Measurements from ENCODE around the gene CGB7.
A peak's percentile ranks its signal among the peaks of the same experiment; 100 is the strongest.
"Not testable (repeated sequence)": the region's sequence is repeated elsewhere in the genome, so short reads cannot be mapped to it uniquely, and the experiment has no call there.

CGB7 gene

DNA sequence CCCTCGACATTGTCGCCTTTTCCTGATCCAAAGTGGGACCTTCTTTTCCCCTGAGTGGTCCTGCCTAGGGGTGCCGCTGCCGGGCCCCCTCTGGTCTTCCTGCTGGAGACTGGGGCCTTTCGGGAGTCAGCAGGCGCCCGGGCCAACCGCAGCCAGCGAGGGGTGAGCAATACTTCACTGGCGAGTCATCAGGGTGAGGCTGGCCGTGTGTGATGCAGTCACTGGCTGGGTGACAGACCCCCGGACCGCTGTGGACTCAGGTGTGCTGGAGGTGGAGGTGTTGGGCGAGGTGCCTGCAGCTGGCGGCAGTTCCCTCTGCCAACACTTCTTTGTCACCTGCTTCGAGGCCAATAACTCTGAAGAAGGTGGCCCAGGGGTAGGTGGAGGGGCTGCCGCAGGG is 15.4 kb downstream of the CGB7 start:
- no peak for DNase-seq
- no peak for ATAC-seq

DNA sequence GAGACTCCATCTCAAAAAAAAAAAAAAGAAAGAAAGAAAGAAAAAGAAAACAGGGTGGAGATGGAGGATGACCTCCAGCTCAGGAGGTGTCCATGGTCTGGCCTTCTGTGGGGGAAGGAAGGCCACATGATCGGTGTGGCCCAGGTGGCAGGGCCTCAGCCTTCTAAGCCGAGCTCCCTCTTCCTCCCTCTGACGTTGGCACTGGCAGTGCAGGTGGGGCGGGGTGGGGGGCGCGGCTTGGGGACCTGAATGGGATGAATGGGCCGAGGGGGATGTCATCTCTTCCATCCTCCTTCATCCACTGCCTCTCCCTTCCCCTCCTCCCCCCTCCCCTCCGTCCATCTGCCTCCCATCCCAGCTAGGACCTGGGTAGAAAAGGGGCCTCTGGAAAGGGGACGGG is 17.8 kb downstream of the CGB7 start:
- not testable (repeated sequence) for ATAC-seq, DNase-seq

DNA sequence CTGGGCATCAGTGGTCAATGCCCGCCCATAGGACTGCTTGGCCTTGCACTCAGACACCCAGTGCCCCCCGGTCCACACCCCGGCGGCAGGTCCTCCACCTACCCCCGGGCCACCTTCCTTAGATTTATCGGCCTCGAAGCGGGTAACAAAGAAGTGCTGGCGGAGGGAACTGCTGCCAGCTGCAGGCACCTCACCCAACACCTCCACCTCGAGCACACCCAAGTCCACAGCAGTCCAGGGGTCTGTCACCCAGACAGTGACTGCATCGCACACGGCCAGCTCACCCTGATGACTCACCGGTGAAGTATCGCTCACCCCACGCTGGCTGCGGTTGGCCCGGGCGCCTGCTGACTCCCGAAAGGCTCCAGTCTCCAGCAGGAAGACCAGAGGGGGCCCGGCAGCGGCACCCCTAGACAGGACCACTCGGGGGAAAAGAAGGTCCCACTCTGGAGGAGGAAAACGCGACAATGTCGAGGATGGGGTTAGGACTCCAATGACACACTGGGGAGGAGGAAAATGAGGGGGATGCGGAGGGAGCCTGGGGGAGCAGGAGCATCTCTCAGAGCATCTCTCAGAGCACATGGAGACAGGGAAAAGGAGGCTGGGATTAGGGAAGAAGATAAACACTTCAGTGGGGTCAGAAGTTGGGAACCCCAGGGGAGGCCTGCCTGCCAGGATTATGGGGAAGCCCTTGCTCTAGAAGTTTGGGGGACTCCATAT is 18.8 kb downstream of the CGB7 start:
- DNase-seq, ATAC-seq: not testable (repeated sequence)

DNA sequence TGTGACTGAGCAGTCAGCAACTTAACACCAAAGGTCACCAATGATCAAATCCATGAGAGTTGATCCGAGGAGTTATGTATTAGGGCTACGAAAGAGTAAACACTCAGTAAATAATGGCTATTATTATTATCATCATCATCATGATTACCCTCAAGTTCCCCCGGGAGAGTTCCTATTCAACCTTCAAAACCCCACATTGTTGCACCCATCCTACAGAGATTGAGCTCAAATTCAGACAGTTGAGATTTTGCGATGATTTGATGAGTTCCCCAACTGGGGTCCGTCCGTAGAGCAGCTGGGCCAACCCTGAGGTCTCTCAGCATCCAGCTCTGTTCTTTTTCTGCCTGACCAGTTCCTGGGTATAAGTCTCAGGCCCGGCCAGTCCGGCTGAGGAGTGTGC is 19.4 kb downstream of the CGB7 start:
- not testable (repeated sequence) for ATAC-seq

DNA sequence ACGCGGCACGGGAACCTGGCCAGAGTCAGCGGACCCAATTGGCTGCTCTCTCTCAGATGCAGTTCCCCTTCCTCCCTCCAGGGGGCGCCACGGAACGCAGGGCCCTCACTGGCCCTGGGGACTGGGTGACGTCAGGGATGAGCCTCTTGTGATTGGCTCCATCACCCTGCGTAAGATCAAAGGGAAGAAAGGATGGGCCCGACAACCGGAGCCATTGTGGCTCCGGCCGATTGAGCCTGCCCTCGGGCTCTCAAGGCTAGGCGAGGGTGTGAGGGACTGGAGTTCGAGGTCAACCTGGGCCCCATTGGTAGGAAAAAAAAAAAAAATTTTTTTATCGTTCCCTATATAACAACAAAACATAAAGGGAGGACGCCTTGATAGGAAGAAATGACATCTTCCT is 20.7 kb downstream of the CGB7 start, which contains the start of gene CGB1:
CGB1 (minus strand) TSS at position 81 of the 400 bp plus-strand sequence. CDS start 184 bp downstream, outside the sequence.
- peak; percentile 72 for DNase-seq
- peak; percentile 52 for ATAC-seq

More for the DNA sequence above, 19.4 kb downstream of the CGB7 start:
- DNase-seq: not testable (repeated sequence)

DNA sequence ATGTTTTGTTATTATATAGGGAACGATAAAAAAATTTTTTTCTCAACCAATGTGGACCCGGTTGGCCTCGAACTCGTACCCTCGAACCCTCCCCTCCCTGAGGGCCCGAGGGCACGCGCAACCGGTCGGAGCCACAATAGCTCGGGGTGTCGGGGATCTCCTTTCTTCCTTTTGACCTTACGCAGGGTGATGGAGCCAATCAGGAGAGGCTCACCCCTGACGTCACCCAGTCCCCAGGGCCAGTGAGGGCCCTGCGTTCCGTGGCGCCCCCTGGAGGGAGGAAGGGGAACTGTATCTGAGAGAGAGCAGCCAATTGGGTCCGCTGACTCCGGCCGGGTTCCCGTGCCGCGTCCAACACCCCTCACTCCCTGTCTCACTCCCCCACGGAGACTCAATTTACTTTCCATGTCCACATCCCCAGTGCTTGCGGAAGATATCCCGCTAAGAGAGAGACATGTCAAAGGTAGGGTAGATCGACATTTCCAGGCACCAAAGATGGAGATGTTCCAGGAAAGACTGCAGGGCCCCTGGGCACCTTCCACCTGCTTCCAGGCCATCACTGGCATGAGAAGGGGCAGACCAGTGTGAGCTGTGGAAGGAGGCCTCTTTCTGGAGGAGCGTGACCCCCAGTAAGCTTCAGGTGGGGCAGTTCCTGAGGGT is 25.8 kb downstream of the CGB7 start, which contains the start of gene CGB2:
CGB2 (plus strand) TSS at position 249 of the 660 bp plus-strand sequence; CDS start at position 455, 206 bp downstream.
- peak; percentile 79 for DNase-seq

DNA sequence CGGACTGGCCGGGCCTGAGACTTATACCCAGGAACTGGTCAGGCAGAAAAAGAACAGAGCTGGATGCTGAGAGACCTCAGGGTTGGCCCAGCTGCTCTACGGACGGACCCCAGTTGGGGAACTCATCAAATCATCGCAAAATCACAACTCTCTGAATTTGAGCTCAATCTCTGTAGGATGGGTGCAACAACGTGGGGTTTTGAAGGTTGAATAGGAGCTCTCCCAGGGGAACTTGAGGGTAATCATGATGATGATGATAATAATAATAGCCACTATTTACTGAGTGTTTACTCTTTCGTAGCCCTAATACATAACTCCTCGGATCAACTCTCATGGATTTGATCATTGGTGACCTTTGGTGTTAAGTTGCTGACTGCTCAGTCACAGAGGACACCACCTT is 27.2 kb downstream of the CGB7 start:
- ATAC-seq, DNase-seq: not testable (repeated sequence)

More for the DNA sequence above, 25.8 kb downstream of the CGB7 start, which contains the start of gene CGB2:
- peak; percentile 76 for ATAC-seq

DNA sequence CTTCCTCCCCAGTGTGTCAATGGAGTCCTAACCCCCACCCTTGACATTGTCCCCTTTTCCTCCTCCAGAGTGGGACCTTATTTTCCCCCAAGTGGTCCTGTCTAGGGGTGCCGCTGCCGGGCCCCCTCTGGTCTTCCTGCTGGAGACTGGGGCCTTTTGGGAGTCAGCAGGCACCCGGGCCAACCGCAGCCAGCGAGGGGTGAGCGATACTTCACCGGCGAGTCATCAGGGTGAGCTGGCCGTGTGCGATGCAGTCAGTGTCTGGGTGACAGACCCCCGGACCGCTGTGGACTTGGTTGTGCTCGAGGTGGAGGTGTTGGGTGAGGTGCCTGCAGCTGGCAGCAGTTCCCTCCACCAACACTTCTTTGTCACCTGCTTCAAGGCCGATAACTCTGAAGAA is 27.8 kb downstream of the CGB7 start:
- not testable (repeated sequence) for DNase-seq, ATAC-seq

DNA sequence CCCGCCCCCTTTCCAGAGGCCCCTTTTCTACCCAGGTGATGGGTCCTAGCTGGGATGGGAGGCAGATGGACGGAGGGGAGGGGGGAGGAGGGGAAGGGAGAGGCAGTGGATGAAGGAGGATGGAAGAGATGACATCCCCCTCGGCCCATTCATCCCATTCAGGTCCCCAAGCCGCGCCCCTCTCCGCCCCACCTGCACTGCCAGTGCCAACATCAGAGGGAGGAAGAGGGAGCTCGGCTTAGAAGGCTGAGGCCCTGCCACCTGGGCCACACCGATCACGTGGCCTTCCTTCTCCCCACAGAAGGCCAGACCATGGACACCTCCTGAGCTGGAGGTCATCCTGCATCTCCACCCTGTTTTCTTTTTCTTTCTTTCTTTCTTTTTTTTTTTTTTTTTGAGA is 28.9 kb downstream of the CGB7 start:
- DNase-seq: not testable (repeated sequence)

DNA sequence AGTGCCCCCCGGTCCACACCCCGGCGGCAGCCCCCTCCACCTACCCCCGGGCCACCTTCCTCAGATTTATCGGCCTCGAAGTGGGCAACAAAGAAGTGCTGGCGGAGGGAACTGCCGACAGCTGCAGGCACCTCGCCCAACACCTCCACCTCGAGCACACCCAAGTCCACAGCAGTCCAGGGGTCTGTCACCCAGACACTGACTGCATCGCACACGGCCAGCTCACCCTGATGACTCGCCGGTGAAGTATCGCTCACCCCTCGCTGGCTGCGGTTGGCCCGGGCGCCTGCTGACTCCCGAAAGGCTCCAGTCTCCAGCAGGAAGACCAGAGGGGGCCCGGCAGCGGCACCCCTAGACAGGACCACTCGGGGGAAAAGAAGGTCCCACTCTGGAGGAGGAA is 31.9 kb downstream of the CGB7 start:
- not testable (repeated sequence) for DNase-seq, ATAC-seq

More for the DNA sequence above, 28.9 kb downstream of the CGB7 start:
- not testable (repeated sequence) for ATAC-seq

DNA sequence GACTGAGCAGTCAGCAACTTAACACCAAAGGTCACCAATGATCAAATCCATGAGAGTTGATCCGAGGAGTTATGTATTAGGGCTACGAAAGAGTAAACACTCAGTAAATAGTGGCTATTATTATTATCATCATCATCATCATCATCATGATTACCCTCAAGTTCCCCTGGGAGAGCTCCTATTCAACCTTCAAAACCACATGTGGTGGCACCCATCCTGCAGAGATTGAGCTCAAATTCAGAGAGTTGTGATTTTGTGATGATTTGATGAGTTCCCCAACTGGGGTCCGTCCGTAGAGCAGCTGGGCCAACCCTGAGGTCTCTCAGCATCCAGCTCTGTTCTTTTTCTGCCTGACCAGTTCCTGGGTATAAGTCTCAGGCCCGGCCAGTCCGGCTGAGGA is 32.5 kb downstream of the CGB7 start:
- not testable (repeated sequence) for ATAC-seq, DNase-seq

DNA sequence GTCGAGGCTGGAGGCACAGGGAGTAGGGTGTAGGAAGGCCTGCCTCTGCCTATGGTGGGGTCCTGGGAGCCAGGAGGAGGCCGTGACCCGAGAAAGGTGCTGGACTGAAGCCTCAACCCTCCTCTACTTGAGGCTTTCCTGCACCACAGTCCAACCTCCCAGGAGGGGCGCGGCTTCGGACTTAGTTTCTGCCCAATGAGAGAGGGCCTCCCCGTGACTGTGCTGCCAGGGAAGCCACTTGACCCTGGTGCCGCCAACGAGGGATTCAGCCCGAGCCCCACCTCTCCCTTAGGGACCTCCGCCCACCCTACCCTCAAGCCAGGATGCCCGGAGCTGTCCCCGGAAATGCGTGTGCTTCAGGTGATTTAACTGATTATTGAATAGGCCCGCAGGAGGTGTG is 33.3 kb downstream of the CGB7 start, which contains the start of gene CGB3:
CGB3 (minus strand) TSS at position 101 of the 400 bp plus-strand sequence. CDS start 362 bp downstream, outside the sequence.
- ATAC-seq, DNase-seq: not testable (repeated sequence)

DNA sequence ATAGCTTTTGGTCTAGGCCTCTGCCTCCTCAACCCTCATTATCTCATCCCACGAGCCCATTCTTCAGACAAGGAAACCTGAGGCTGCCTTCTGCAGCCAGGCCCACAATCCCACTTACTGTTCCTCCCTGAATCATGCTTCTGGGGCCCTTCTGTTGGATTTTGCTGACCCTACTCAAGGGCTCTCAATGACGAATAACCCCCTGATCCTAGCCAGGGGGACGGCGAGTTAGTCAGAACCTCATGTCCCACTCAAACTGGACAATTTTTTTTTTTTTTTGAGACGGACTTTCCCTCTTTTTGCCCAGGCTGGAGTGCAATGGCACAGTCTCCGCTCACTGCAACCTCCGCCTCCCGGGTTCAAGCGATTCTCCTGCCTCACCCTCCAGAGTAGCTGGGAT is 35.4 kb downstream of the CGB7 start:
- ATAC-seq (no peak), DNase-seq (no peak)

DNA sequence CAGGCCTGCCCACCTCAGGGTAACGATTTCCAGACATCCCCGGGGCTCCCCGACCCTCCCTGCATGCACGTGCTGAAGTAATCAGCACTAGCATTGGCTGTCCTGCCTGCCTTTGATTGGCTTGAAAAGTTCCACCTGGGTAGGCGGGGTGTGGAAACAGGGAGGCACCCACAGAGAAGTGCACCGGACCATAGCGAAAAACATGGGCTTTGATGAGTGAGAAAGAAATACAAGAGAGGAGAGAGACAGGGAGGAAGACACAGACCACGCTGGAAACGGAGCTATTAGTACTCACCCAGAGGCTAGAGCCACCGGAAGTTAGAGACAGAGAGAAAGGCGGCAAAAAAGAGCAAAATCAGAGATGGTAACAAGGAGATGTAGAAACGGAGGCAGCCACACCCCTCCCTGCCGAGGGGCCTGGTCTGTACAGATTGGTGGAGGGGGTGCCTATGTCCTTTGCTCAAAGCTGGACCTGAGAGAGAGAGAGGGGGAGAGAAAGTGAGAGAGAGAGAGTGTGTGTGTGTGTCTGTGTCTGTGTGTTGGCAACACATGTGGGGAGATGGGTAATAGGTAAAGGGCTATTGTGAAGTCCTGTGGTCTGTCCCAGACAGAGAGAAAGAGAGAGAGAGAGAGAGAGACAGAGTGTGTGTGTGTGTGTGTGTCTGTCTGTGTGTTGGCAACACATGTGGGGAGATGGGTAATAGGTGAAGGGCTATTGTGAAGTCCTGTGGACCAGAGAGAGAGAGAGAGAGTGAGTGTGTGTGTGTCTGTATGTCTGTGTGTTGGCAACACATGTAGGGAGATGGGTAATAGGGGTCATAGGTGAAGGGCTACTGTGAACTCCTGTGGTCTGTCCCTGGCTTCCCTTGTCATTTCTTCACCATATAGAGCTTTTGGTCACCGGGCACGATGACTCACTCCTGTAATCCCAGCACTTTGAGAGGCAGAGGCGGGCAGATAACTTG is 36.3 kb downstream of the CGB7 start:
- ATAC-seq (no peak), DNase-seq (no peak)

DNA sequence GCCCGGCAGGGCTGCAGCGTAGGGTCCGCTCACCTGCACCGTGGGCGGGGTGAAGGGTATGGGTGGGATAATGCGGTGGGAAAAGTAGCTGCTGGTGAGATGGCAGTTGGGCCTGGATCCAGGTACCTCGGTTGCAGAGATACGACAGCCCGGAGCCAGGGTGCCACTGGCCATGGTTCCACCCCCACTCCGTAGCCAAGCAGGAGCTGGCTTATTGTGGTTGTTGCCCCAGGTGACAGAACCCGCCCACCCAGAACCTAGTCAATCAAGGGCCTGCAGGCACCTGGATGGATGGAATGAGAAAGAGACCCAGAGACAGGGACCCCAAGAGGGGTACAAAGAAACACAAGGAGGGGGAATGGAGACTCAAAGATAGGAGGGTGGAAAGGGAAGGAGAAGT is 37.2 kb downstream of the CGB7 start:
- no peak for DNase-seq
- ATAC-seq: no peak

DNA sequence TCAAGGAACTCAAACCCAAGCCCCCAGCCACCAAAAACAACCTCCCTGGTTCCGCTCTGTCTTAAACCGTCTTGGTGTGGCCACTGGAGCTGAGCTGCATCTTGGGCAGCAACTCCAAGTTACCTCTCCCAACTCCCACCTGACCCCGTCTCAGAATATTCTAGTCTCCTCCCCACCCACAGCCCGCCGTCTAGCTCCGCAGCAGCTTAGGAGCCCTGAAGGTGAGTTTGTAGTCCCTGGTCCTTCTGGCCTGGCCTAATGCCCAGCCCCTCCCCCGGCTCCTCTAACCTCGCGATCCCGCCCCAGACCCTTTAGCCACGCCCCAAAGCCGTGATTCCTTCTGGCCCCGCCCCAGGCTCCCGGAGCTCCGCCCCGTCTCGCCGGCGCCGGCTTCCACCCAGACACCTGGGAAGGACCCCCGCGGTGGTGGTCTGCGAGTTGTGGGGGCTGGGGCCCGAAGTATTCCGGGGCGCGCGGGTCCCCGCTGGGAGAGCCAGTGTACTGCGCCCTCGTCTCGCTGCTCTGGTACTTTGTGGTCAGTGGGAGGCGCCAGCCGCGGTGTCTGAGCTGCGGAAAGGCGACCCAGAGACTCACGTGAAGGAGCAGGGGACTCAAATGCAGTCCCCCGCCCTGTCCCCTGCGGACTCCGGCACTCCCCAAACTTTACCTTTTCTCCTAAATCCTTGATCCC is 38.2 kb downstream of the CGB7 start:
- ATAC-seq (peak; percentile 17), DNase-seq (peak; percentile 74)

DNA sequence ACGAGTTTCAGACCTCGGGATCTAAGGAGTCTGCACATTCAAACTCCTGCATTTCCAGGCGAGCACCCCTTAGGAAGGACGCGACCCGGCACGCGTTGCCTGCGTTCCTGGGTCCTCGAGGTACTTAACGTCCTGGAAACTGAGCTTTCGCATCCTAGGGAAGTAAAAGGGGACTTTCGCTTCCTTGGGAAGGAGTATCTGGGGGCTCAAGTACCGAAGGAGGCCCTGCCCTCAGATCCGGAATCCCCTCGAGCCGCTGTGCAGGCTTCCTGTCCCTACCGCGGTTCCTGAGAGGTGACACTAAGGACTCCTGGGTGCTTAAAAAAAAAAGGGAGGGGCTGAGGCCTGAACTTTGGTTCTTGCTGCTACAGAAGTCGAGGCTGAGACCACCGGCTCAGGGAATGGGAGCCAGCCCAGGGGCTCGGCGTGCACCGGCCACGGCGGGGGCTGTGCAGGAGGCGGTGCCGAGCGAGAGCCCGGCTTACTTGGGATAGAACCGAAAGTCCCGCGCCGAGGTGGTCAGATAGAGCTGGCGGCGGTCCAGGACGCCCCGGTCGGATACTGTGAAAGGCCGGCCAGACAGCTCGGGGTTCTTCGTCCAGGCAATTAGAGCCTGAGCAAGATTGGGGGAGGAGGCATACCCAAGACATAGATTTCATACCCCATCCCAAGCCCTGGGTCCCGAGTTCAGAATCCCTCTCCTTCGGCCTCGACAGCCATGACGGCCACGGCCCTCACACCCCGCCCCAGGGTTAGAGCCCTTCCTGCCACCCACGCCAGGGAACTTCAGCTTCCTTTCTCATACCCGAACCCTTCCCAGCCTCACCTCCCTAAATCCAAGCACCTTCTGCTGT is 38.9 kb downstream of the CGB7 start:
- DNase-seq, ATAC-seq: not testable (repeated sequence)

DNA sequence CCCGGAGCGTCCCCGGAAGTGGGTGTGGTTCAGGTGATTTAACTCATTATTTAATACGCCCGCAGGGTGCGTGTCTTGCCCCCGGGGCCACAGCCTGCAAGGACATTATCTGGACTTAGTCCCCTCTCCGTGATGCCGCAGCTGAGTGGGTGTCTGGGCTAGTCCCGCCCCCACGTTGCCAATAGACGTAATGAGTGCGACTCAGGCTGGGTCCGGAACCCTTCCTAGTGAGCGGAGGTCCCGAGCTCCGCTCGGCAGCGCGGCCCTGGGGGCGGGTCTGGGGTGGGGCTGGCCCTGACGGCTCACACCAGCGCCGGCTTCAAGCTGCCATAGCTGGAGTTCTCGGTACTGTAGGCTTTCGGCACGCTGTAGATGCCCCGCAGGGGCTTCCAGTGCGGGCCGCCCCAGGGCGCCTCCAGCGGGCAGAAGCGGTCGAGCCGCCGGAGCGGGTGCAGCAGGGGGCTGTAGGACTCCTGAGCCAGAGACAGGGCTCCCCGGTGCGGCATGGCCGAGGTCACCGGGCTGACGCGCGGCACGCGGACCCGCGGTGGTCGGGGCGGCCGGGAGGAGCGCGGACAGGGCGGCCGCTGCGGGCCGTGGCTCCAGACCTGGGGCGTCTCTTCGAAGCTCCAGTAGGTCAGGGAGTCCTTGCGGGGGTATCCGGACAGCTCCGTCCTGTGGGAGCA is 39.7 kb downstream of the CGB7 start:
- ATAC-seq (peak; percentile 74), DNase-seq (peak; percentile 73)

DNA sequence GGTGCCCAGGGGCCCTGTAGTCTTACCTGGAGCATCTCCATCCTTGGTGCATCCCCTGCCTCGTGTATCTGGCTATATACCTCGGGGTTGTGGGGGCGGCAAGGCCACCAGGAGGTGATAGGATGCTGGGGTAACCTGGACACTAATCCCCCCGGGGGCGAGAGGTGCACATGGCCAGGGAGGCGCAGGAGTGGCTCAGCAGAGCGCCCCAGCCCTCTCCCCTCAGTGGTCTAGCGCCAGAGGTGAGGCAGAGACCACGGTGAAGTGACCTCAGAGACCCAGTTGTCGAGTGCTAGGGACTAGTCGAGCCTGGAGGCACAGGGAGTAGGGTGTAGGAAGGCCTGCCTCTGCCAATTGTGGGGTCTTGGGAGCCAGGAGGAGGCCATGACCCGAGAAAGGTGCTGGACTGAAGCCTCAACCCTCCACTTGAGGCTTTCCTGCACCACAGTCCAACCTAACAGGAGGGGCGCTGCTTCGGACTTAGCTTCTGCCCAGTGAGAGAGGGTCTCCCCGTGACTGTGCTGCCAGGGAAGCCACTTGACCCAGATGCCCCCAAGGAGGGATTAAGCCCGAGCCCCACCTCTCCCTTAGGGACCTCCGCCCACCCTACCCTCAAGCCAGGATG is 40.4 kb downstream of the CGB7 start, which contains the start of gene LHB:
LHB (minus strand) TSS at position 51 of the 625 bp plus-strand sequence; CDS start at position 41, 10 bp downstream.
- DNase-seq: no peak
- no peak for ATAC-seq
